ENCODE data around the gene ABCA7.

ABCA7 gene

GRCh38 chr19:1055886-1056620 lies 16.1 kb downstream of the ABCA7 start:
- DNase-seq (ENCODE audit: low read depth in 1 of 2, low spot score in 1 of 2), result no peak

GRCh38 chr19:1057176-1057855 lies 17.4 kb downstream of the ABCA7 start:
- no peak for DNase-seq (ENCODE audit: low read depth in 1 of 2, low spot score in 1 of 2)

GRCh38 chr19:1058112-1058511 lies 18.2 kb downstream of the ABCA7 start:
- no peak for DNase-seq (ENCODE audit: low read depth in 1 of 2, low spot score in 1 of 2)

- DNase-seq (ENCODE audit: low read depth in 1 of 2, low spot score in 1 of 2), result no peak
Observed at GRCh38 chr19:1060689-1061088, 20.8 kb downstream of the ABCA7 start.

- no peak for DNase-seq (ENCODE audit: low read depth in 1 of 2, low spot score in 1 of 2)
Observed at GRCh38 chr19:1061987-1062386, 22.1 kb downstream of the ABCA7 start.

- DNase-seq (ENCODE audit: low read depth in 1 of 2, low spot score in 1 of 2), result no peak
Observed at GRCh38 chr19:1062387-1063029, 22.6 kb downstream of the ABCA7 start.

GRCh38 chr19:1063030-1063908 lies 23.4 kb downstream of the ABCA7 start:
- peak in 1 of 2 donors; percentile 44 for DNase-seq (ENCODE audit: low read depth in 1 of 2, low spot score in 1 of 2)

GRCh38 chr19:1063909-1064660 lies 24.2 kb downstream of the ABCA7 start:
- DNase-seq (ENCODE audit: low read depth in 1 of 2, low spot score in 1 of 2), result no peak

GRCh38 chr19:1064661-1065605 lies 25.0 kb downstream of the ABCA7 start:
- DNase-seq (ENCODE audit: low read depth in 1 of 2, low spot score in 1 of 2), result peak in 1 of 2 donors; percentile 61

GRCh38 chr19:1065606-1066109 lies 25.8 kb downstream of the ABCA7 start:
- no peak for DNase-seq (ENCODE audit: low read depth in 1 of 2, low spot score in 1 of 2)

- DNase-seq (ENCODE audit: low read depth in 1 of 2, low spot score in 1 of 2), result no peak
Observed at GRCh38 chr19:1066251-1066747, 26.4 kb downstream of the ABCA7 start.

- DNase-seq (ENCODE audit: low read depth in 1 of 2, low spot score in 1 of 2), result peak; percentile 55 to 73
Observed at GRCh38 chr19:1066748-1067340, 26.9 kb downstream of the ABCA7 start, which contains the start of gene ARHGAP45. ARHGAP45 (plus strand) TSS chr19:1067167; CDS start chr19:1067406, 239 bp downstream.

GRCh38 chr19:1067341-1067957 lies 27.5 kb downstream of the ABCA7 start:
- DNase-seq (ENCODE audit: low read depth in 1 of 2, low spot score in 1 of 2), result peak in 1 of 2 donors; percentile 57

GRCh38 chr19:1068009-1069001 lies 28.4 kb downstream of the ABCA7 start:
- DNase-seq (ENCODE audit: low read depth in 1 of 2, low spot score in 1 of 2), result peak in 1 of 2 donors; percentile 60

- DNase-seq (ENCODE audit: low read depth in 1 of 2, low spot score in 1 of 2), result peak; percentile 44 to 57
Observed at GRCh38 chr19:1069009-1069779, 29.3 kb downstream of the ABCA7 start.

GRCh38 chr19:1070576-1070930 lies 30.6 kb downstream of the ABCA7 start:
- no peak for DNase-seq (ENCODE audit: low read depth in 1 of 2, low spot score in 1 of 2)
